ENCODE results near the gene CPSF4L. TPM values are rescaled to one million over a fixed set of nuclear protein-coding genes. Genes with fewer than 3 reads are reported as not detected.

Gene CPSF4L
- total and polyA plus RNA-seq, 2 donors from 2014 or later: not detected

DNA sequence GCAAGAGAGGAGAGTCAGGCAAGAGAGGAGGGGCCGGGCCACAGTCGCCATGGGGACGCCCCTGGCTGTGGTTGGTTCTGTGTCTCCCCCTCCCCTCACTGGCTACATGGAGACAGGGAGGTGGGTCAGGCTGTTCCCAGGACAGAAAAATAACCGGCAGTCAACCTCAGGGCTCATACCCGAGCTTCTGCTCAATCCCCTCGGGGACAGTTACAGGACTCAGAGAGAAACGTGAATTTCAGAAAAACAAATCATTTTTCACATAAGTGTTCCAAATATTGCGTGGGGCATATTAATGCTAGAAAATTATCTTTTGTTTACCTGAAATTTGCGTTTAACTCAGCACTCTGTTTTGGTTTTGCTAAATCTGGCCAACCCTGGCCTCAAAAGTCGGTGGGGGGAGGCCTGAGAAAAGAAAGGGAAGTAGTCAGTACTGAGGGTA, 22.2 kb upstream of the CPSF4L start:
- Histone ChIP-seq H3K36me3 (ENCODE audit: control insufficient read depth in 2 of 3, insufficient read depth in 3 of 3, low read length in 3 of 3) (peaks cover 0 to 5% (median 0%) of the 10 kb centered on the region in 3 donors), H3K27ac (ENCODE audit: low read depth in 2 of 2, low read length in 2 of 2) (no peak overlapping the region), H3K9me3 (ENCODE audit: control insufficient read depth in 2 of 3, insufficient read depth in 1 of 3, low read length in 3 of 3) (no peaks in the 10 kb centered on the region), H3K4me3 (ENCODE audit: low read length in 3 of 3) (no peak overlapping the region), H3K4me1 (ENCODE audit: control insufficient read depth in 2 of 3, insufficient read depth in 2 of 3, low read depth in 1 of 3, low read length in 3 of 3) (peaks cover 0 to 18% (median 8%) of the 10 kb centered on the region in 3 donors), H3K9ac (ENCODE audit: low read length in 3 of 3) (no peak overlapping the region), H3K27me3 (ENCODE audit: control insufficient read depth, insufficient read depth, low read length) (no peaks in the 10 kb centered on the region)
- DNase-seq (peak in 4 of 5 donors; percentile 82 to 86 (median 86)), FAIRE-seq (no peak)
- TF ChIP-seq, protein P1, sequence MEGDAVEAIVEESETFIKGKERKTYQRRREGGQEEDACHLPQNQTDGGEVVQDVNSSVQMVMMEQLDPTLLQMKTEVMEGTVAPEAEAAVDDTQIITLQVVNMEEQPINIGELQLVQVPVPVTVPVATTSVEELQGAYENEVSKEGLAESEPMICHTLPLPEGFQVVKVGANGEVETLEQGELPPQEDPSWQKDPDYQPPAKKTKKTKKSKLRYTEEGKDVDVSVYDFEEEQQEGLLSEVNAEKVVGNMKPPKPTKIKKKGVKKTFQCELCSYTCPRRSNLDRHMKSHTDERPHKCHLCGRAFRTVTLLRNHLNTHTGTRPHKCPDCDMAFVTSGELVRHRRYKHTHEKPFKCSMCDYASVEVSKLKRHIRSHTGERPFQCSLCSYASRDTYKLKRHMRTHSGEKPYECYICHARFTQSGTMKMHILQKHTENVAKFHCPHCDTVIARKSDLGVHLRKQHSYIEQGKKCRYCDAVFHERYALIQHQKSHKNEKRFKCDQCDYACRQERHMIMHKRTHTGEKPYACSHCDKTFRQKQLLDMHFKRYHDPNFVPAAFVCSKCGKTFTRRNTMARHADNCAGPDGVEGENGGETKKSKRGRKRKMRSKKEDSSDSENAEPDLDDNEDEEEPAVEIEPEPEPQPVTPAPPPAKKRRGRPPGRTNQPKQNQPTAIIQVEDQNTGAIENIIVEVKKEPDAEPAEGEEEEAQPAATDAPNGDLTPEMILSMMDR (IDR thresholded peaks at IDR 0.05; ENCODE audit: borderline replicate concordance, extremely low read depth, insufficient read depth): no peak
- intact Hi-C loops (cut with DNase I): no loop called here

DNA sequence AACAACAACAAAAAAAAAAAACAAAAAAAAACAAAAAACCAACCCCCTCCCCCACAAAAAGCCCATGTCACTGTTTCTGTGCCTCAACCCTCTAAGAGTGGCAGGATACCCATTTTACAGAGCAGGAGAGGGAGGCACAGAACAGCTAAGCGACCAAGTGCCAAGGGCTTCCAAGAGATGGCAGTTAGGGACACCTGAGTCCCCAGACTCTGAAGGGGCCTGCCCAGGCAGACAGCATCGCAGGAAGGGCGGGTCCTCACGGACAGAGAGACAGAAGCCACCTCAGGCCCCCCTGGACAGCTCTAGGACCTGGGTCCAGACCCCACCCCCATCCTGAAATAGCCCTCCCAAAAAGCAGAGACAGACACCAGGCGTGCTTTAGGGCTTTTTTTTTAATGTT, 21.6 kb upstream of the CPSF4L start:
- TF ChIP-seq, protein P1 (IDR thresholded peaks at IDR 0.05; ENCODE audit: borderline replicate concordance, extremely low read depth, insufficient read depth): no peak
- Histone ChIP-seq H3K27me3 (ENCODE audit: control insufficient read depth, insufficient read depth, low read length) (no peaks in the 10 kb centered on the region), H3K4me1 (ENCODE audit: control insufficient read depth in 2 of 3, insufficient read depth in 2 of 3, low read depth in 1 of 3, low read length in 3 of 3) (peaks cover 0 to 19% (median 4%) of the 10 kb centered on the region in 3 donors), H3K4me3 (ENCODE audit: low read length in 3 of 3) (no peak overlapping the region), H3K27ac (ENCODE audit: low read depth in 2 of 2, low read length in 2 of 2) (no peak overlapping the region), H3K36me3 (ENCODE audit: control insufficient read depth in 2 of 3, insufficient read depth in 3 of 3, low read length in 3 of 3) (peaks cover 0 to 5% (median 0%) of the 10 kb centered on the region in 3 donors), H3K9me3 (ENCODE audit: control insufficient read depth in 2 of 3, insufficient read depth in 1 of 3, low read length in 3 of 3) (no peaks in the 10 kb centered on the region), H3K9ac (ENCODE audit: low read length in 3 of 3) (no peak overlapping the region)
- DNase-seq (no peak), FAIRE-seq (no peak)
- intact Hi-C loops (cut with DNase I): no loop called here

DNA sequence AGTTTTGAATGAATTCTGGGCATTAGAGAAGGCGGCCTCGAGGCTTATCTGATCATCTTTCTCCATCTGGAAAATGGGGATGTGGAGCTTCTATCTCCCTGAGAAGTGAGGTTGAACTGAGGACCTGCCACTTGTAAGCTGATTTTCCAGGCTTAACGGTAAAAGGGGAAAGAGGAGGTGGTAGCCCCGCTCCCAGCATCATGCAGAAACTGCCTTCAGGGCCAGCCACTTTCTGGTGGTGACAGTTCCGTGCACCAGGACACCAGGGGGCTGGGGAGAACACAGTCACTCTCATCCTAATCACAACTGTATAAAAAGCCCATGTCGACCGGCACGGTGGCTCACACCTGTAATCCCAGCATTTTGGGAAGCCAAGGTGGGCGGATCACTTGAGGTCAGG, 20.9 kb upstream of the CPSF4L start:
- H3K27me3 ChIP-seq (ENCODE audit: control insufficient read depth, insufficient read depth, low read length): no peaks in the 10 kb centered on the region
- DNase-seq: no peak
- peaks cover 0 to 19% (median 4%) of the 10 kb centered on the region in 3 donors for H3K4me1 ChIP-seq (ENCODE audit: control insufficient read depth in 2 of 3, insufficient read depth in 2 of 3, low read depth in 1 of 3, low read length in 3 of 3)
- H3K4me3 ChIP-seq (ENCODE audit: low read length in 3 of 3): no peak overlapping the region
- no peak overlapping the region for H3K9ac ChIP-seq (ENCODE audit: low read length in 3 of 3)
- no peak for FAIRE-seq
- peaks cover 0 to 5% (median 0%) of the 10 kb centered on the region in 3 donors for H3K36me3 ChIP-seq (ENCODE audit: control insufficient read depth in 2 of 3, insufficient read depth in 3 of 3, low read length in 3 of 3)
- TF ChIP-seq, protein P1 (IDR thresholded peaks at IDR 0.05; ENCODE audit: borderline replicate concordance, extremely low read depth, insufficient read depth): no peak
- no peak overlapping the region for H3K27ac ChIP-seq (ENCODE audit: low read depth in 2 of 2, low read length in 2 of 2)
- intact Hi-C loops (cut with DNase I): no loop called here
- H3K9me3 ChIP-seq (ENCODE audit: control insufficient read depth in 2 of 3, insufficient read depth in 1 of 3, low read length in 3 of 3): no peaks in the 10 kb centered on the region

DNA sequence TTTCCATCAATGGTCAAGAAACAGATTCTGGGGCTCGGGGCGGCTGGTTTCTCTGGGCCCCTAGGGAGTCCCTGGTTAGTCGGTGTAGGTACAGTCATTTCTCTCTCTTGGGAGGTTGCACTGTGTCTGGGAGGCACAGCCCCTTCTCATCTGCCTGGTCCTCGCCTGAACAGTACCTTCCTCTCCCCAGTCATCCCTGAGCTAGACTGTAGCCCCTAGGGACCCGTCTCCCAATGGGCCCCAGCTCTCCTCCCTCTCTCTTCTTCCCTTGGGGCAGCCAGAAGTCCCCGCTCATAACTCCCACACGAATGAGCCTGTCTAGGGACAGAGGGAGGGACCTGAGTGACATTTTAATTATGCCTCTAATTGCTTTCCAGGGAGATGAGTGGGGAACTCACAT, 20.2 kb upstream of the CPSF4L start:
- no peak for FAIRE-seq

More for the DNA sequence above, 20.2 kb upstream of the CPSF4L start:
- Histone ChIP-seq H3K9me3 (ENCODE audit: control insufficient read depth in 2 of 3, insufficient read depth in 1 of 3, low read length in 3 of 3) (no peaks in the 10 kb centered on the region), H3K4me1 (ENCODE audit: control insufficient read depth in 2 of 3, insufficient read depth in 2 of 3, low read depth in 1 of 3, low read length in 3 of 3) (peaks cover 0 to 19% (median 4%) of the 10 kb centered on the region in 3 donors), H3K27me3 (ENCODE audit: control insufficient read depth, insufficient read depth, low read length) (no peaks in the 10 kb centered on the region), H3K36me3 (ENCODE audit: control insufficient read depth in 2 of 3, insufficient read depth in 3 of 3, low read length in 3 of 3) (peaks cover 0 to 5% (median 0%) of the 10 kb centered on the region in 3 donors), H3K9ac (ENCODE audit: low read length in 3 of 3) (no peak overlapping the region), H3K27ac (ENCODE audit: low read depth in 2 of 2, low read length in 2 of 2) (no peak overlapping the region), H3K4me3 (ENCODE audit: low read length in 3 of 3) (no peak overlapping the region)
- TF ChIP-seq, protein P1 (IDR thresholded peaks at IDR 0.05; ENCODE audit: borderline replicate concordance, extremely low read depth, insufficient read depth): no peak
- peak in 2 of 5 donors; percentile 69 to 71 for DNase-seq
- intact Hi-C loops (cut with DNase I): no loop called here
